ENCODE results near the gene MYZAP. TPM values are rescaled to one million over a fixed set of nuclear protein-coding genes. Genes with fewer than 3 reads are reported as not detected.
A peak's percentile ranks its signal among the peaks of the same experiment; 100 is the strongest.

Gene MYZAP
- total and polyA plus RNA-seq, 7 donors, result 2.0 to 24.8 (median 3.6) TPM

DNA sequence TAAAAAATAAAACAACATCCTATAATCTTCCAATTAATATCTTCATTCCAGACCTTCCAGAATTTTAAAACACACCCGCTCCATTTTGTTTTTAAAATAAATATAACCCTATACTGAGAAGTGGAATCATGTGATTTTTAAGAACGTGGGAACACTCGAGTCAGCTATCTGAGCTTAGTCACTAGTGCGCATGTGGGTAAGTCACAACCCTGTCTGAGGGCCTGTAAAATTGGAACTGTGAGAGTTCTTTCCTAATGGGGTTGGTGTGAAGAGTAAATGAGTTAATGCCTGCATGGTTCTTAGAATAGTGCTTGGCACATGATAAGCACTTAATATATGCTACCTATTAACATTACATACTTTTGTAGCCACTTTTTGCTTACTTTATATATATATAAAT lies 95.0 kb downstream of the MYZAP start:
- 77 to 79% (median 77%) methylated on average over 4 of the region's 4 CpGs for WGBS, 3 donors

DNA sequence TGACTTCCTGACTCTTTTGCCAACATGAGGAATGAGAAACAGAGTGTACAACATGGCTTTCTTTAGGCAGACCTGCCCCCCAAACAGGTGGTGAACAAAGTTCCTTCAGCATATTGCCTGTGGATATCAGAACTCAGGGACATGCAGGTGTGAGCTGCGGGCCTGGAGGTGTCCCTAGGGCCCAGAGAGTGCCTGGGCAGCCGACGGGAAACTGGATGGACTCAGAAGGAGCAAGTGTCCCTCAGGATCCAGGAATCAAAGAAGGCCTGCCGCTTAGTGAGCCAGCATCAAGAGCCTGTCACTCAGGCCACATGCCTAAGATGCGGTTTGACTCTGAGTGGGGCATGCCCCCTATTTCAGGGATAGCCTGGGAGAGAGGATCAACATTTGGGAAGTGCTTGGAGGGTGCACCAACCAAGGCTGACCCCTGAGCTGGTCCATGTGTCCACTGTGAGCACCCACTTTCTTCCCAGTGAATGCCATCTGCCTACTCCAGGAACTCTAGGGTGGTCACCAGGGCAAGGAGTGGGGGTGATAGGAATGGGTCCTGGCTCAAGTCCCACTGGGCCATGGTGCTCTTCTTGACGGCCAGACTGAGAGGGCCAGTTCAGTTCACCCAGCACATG lies 98.8 kb downstream of the MYZAP start:
- peak in 1 of 4 donors; percentile 21 for ATAC-seq
- H3K9me3 ChIP-seq, result no peaks in the 10 kb centered on the region
- no peak for DNase-seq
- no peak overlapping the region for H3K4me3 ChIP-seq
- TF ChIP-seq, protein P1, sequence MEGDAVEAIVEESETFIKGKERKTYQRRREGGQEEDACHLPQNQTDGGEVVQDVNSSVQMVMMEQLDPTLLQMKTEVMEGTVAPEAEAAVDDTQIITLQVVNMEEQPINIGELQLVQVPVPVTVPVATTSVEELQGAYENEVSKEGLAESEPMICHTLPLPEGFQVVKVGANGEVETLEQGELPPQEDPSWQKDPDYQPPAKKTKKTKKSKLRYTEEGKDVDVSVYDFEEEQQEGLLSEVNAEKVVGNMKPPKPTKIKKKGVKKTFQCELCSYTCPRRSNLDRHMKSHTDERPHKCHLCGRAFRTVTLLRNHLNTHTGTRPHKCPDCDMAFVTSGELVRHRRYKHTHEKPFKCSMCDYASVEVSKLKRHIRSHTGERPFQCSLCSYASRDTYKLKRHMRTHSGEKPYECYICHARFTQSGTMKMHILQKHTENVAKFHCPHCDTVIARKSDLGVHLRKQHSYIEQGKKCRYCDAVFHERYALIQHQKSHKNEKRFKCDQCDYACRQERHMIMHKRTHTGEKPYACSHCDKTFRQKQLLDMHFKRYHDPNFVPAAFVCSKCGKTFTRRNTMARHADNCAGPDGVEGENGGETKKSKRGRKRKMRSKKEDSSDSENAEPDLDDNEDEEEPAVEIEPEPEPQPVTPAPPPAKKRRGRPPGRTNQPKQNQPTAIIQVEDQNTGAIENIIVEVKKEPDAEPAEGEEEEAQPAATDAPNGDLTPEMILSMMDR (IDR thresholded peaks at IDR 0.05), result no peak
- 82 to 85% (median 83%) methylated on average over 6 of the region's 6 CpGs for WGBS, 3 donors
- H3K27ac ChIP-seq, result no peak overlapping the region
- no peaks in the 10 kb centered on the region for H3K4me1 ChIP-seq
- no peaks in the 10 kb centered on the region for H3K36me3 ChIP-seq (ENCODE audit: insufficient read depth in 1 of 2, low read depth in 1 of 2)
- H3K27me3 ChIP-seq (ENCODE audit: insufficient read depth in 3 of 3, low read length in 2 of 3), result no peaks in the 10 kb centered on the region
- intact Hi-C loops (cut with DNase I), result no loop called here

More for the DNA sequence above, 95.0 kb downstream of the MYZAP start:
- DNase-seq (no peak), ATAC-seq (peak; percentile 34 to 62 (median 53))
- TF ChIP-seq, protein P1 (IDR thresholded peaks at IDR 0.05), result no peak
- H3K27ac ChIP-seq, result no peak overlapping the region
- H3K36me3 ChIP-seq (ENCODE audit: insufficient read depth in 1 of 2, low read depth in 1 of 2), result no peaks in the 10 kb centered on the region
- H3K4me3 ChIP-seq, result no peak overlapping the region
- intact Hi-C loops (cut with DNase I), result no loop called here
- H3K27me3 ChIP-seq (ENCODE audit: insufficient read depth in 3 of 3, low read length in 2 of 3), result no peaks in the 10 kb centered on the region
- H3K4me1 ChIP-seq, result no peaks in the 10 kb centered on the region
- no peaks in the 10 kb centered on the region for H3K9me3 ChIP-seq

DNA sequence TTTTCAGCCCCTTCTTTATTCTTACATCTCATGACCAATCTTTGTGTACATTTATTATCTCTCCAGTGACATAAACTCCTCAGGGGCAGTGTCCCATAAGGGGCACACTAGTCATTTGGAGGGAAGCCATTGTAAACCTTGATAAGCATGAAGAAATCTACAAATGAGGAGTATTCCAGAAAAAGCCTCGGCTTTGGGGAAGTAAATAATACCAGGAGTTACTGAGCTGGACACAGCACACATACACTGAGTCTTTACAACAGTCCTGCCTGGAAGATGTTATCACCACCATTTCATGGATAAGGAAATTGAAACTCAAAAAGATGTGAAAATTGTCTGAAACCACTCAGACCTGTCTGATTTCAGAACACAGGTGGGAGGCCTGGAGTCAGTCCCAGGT lies 99.4 kb downstream of the MYZAP start:
- TF ChIP-seq, protein P1 (IDR thresholded peaks at IDR 0.05), result no peak
- no peaks in the 10 kb centered on the region for H3K4me1 ChIP-seq
- WGBS, 3 donors, result 18 to 30% (median 22%) methylated on average over 1 of the region's 1 CpG
- ATAC-seq (no peak), DNase-seq (no peak)
- H3K27me3 ChIP-seq (ENCODE audit: insufficient read depth in 3 of 3, low read length in 2 of 3), result no peaks in the 10 kb centered on the region
- no peak overlapping the region for H3K27ac ChIP-seq
- H3K4me3 ChIP-seq, result no peak overlapping the region
- intact Hi-C loops (cut with DNase I), result no loop called here
- no peaks in the 10 kb centered on the region for H3K9me3 ChIP-seq
- H3K36me3 ChIP-seq (ENCODE audit: insufficient read depth in 1 of 2, low read depth in 1 of 2), result no peaks in the 10 kb centered on the region

DNA sequence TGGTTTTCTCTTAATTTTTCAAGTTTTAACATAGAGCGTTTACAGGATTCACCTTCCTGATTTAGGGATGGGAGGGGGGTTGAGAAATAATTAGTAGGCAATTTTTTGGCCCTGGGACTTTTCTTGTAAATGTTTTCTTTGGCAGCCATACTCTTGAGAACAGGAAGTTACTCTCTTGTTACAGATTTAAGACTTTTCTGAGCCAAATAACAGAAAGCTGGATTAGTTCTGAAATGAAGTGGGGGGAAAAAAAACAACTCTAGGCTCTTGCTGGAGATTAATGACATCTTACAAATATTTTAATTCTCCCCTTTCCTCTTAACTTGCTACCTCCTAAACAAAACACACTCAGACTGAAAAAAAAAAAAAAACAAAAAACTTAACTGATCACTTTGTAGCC lies 101.0 kb downstream of the MYZAP start:
- no peak for ATAC-seq
- Histone ChIP-seq H3K27ac (no peak overlapping the region), H3K36me3 (ENCODE audit: insufficient read depth in 1 of 2, low read depth in 1 of 2) (no peaks in the 10 kb centered on the region), H3K4me1 (no peaks in the 10 kb centered on the region), H3K9me3 (no peaks in the 10 kb centered on the region), H3K27me3 (ENCODE audit: insufficient read depth in 3 of 3, low read length in 2 of 3) (no peaks in the 10 kb centered on the region), H3K4me3 (no peak overlapping the region)
- TF ChIP-seq, protein P1 (IDR thresholded peaks at IDR 0.05), result no peak
- intact Hi-C loops (cut with DNase I), result no loop called here
- no peak for DNase-seq
- 55 to 73% (median 59%) methylated on average over 1 of the region's 1 CpG for WGBS, 3 donors

DNA sequence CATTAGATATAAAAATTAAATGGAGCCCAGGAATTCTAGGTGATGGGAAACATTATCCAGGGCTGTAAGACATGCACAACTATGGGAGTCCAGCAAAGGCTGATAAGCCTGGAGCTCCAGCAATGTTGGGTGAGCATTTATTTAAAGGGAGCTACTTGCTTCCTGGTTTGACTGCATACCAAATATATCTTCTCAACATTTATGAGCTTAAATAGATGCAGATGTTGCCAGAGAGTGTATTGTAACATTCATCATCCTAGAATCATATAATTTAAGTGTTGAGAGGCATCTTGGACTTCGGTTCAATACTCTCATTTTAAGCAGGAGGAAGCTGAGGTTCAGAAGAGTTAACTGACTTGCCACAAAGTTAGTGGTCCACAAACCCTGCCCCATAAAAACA lies 102.6 kb downstream of the MYZAP start:
- TF ChIP-seq, protein P1 (IDR thresholded peaks at IDR 0.05), result no peak
- no peaks in the 10 kb centered on the region for H3K27me3 ChIP-seq (ENCODE audit: insufficient read depth in 3 of 3, low read length in 2 of 3)
- H3K9me3 ChIP-seq, result no peaks in the 10 kb centered on the region
- no peak overlapping the region for H3K4me3 ChIP-seq
- WGBS, 3 donors, result 67 to 78% (median 78%) methylated on average over 1 of the region's 1 CpG
- DNase-seq (no peak), ATAC-seq (no peak)
- intact Hi-C loops (cut with DNase I), result no loop called here
- H3K27ac ChIP-seq, result no peak overlapping the region
- H3K4me1 ChIP-seq, result no peaks in the 10 kb centered on the region
- no peaks in the 10 kb centered on the region for H3K36me3 ChIP-seq (ENCODE audit: insufficient read depth in 1 of 2, low read depth in 1 of 2)
